Fibroblast of the aortic adventitia (primary cell): ENCODE data around the gene GALNT5. TPM values are rescaled to one million over a fixed set of nuclear protein-coding genes. Genes with fewer than 3 reads are reported as not detected.
"Not testable (repeated sequence)": the region's sequence is repeated elsewhere in the genome, so short reads cannot be mapped to it uniquely, and the experiment has no call there.

ENCODE experiments used
- DNase-seq: peaks from one replicate; pipeline ENCODE4 v3.0.0-alpha.2; 2010; ENCODE audit warnings: low read depth
- H3K4me3 ChIP-seq: 2 replicates; pipeline ENCODE4 v1.5.1; 2011; ENCODE audit warnings: low read depth, mild to moderate bottlenecking, control low read depth, low read length, moderate library complexity
- total RNA-seq: library from RNA; depleted of rRNA; stranded (reverse); fragments of >200 nt; gene quantifications from 2 replicates; pipeline ENCODE4 v1.2.3, GENCODE V29; 2012; ENCODE audit warnings: low replicate concordance
- TF ChIP-seq, protein P1 (sequence below): IDR thresholded peaks from 2 replicates; pipeline ENCODE4 v1.5.1; 2011; ENCODE audit warnings: mild to moderate bottlenecking, low read length, control low read depth, inconsistent platforms; ENCODE audit not compliant: insufficient read depth

Gene GALNT5
- total RNA-seq, 1 donor: 38.3 TPM

DNA sequence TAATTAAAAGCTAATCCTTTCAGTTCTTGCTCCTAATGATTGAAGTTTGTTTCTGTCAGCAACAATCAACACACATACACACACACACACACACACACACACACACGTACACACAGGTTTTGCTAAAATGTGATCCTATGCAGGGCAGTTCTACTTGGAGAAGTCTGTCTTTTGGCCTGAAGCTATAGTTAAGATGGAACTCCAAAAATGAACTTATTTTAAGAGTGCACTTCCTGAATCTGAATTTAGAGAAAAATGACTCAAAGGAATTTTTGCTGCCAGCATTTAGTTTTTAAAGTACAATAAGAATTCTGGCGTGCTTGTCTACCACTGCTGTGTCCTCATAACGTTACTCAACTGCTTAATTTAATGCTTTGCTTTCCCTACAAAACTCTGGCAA, 6.6 kb downstream of the GALNT5 start:
- DNase-seq: peak; percentile 86
- H3K4me3 ChIP-seq: no peak overlapping the region
- TF ChIP-seq, protein P1, sequence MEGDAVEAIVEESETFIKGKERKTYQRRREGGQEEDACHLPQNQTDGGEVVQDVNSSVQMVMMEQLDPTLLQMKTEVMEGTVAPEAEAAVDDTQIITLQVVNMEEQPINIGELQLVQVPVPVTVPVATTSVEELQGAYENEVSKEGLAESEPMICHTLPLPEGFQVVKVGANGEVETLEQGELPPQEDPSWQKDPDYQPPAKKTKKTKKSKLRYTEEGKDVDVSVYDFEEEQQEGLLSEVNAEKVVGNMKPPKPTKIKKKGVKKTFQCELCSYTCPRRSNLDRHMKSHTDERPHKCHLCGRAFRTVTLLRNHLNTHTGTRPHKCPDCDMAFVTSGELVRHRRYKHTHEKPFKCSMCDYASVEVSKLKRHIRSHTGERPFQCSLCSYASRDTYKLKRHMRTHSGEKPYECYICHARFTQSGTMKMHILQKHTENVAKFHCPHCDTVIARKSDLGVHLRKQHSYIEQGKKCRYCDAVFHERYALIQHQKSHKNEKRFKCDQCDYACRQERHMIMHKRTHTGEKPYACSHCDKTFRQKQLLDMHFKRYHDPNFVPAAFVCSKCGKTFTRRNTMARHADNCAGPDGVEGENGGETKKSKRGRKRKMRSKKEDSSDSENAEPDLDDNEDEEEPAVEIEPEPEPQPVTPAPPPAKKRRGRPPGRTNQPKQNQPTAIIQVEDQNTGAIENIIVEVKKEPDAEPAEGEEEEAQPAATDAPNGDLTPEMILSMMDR: no peak

DNA sequence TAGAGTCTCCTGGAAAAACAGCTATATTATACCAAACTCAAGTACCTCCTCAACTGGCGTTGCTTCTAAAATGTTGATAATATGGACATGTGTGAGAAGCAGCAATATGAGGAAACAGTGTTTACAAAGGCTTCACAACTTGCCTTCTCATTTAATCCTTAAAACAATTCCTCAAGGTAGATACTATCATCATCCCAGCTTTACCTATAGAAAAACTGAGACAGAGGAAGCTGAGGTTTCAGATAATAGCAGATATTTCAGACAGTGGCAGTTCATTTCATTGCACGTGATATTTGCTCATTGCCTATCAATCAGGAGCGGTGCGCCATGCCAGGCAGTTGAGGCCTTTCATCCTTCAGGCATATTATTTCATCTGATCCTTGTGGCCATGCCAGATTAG, 8.3 kb downstream of the GALNT5 start:
- H3K4me3 ChIP-seq: no peak overlapping the region
- DNase-seq: no peak
- TF ChIP-seq, protein P1: no peak

DNA sequence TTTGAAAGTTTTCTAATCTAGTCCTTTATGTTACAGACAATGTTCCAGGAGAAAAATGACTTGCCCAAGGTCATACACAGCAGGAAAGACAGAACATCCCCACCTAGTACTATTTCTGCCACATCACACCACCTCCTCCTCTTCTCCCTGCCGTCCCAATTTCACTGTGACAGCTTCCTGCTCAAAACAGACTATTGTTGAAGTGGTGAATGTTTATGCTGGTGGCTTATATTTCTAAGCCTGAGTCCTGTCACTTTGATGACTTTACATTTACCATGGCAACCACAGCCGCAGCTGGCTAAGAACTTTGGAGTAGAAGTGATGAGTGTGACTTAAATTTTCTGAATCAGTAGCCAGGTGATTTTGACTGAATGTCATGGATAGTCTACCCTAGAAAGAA, 10.0 kb downstream of the GALNT5 start:
- DNase-seq: no peak
- no peak overlapping the region for H3K4me3 ChIP-seq
- TF ChIP-seq, protein P1: no peak

DNA sequence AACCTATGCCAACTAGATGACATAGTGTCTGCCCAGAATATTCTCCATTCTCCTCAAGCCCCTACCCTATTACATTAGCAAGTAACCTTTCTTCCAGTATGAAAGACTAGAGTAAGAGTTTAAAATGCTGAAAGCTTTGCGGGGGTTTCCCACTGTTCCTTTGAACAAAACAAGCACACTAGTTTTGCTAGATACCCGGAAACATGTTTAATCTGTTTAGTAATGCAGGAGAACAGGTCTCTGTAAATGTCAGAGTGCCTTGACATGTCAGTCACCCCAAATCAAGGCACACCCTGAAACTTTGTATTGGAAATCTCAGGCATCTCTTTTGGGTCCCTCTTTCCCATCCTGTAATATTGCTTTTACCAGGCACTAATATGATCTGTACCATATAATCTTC, 11.6 kb downstream of the GALNT5 start:
- H3K4me3 ChIP-seq: no peak overlapping the region
- no peak for DNase-seq
- TF ChIP-seq, protein P1: no peak

DNA sequence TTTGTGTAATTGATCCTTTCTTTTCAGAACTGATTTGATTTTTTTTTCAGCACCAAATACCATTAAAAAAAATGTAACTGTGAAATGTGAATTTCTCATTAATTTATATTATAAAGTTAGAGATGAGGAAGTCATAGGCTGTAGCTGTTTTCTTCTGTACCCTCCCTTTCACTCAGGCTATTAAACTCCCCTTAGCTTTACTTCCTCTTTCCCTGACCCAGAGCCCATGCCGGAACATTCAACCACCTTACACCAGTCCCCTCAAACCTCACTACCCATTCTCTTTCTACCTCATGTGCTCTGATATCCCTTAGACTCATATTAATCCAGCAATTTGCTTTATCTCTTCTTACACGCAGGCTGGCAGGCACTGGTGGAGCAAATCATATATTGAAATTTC, 12.4 kb downstream of the GALNT5 start:
- no peak for DNase-seq
- TF ChIP-seq, protein P1: no peak

DNA sequence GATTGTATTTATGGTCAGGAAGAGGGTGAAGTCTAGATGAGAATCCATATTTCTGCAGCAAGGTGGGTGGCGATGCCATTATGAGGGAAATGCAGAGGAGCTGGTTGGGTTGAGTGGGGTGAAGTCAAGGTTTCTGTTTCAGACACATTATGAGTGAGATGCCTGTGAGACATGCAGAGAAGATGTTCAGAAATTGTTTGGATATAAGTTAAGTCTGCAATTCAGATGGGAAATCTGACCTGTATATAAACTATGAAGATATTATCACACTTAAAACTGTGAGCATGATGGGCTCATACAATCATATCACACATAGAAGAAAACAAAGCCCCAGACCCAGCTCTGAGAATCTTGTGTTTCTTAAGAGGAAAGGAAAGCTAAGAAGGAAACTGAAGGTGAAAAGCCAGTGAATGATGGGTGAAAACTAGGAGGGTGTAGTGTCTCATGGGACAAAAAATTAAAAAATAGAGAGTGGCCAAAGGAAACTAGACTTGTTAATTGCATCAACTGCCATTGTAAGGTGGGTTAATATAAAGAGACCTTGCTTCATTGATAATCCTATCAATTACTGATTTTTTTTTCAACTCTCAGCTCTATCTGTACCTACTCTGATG, 14.2 kb downstream of the GALNT5 start:
- TF ChIP-seq, protein P1: no peak
- DNase-seq: no peak
- H3K4me3 ChIP-seq: no peak overlapping the region

More for the DNA sequence above, 12.4 kb downstream of the GALNT5 start:
- H3K4me3 ChIP-seq: no peak overlapping the region

DNA sequence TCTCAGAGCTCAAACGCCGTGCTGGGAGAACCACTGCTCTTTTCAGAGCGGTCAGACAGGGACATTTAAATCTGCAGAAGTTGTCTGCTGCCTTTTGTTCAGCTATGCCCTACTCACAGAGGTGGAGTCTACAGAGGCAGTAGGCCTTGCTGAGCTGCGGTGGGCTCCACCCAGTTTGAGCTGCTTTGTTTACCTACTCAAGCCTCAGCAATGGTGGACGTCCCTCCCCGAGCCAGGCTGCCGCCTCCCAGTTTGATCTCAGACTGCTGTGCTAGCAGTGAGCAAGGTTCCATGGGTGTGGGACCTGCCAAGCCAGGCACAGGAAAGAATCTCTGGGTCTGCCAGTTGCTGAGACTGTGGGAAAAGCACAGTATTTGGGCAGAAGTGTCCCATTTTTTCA, 21.8 kb downstream of the GALNT5 start:
- not testable (repeated sequence) for DNase-seq, H3K4me3 ChIP-seq
